SK-N-SH treated with all-trans-retinoic acid at 6 μM for 48 hours (cell line): ENCODE results near the gene SWSAP1.

Experiments
- CREB5 ChIP-seq: fragments of 250-450 bp; sonication (Bioruptor Pico); IDR thresholded peaks from 2 replicates; pipeline ENCODE4 v1.5.1; 2020; ENCODE audit warnings: low read depth, mild to moderate bottlenecking, moderate library complexity
- PATZ1 ChIP-seq: fragments of 250-450 bp; sonication (Bioruptor Pico); IDR thresholded peaks from 2 replicates; pipeline ENCODE4 v1.8.0; 2020; ENCODE audit warnings: mild to moderate bottlenecking, moderate library complexity, borderline replicate concordance
- SNAI2 ChIP-seq: fragments of 250-450 bp; sonication (Bioruptor Pico); IDR thresholded peaks from 2 replicates; pipeline ENCODE4 v1.5.0; 2020; ENCODE audit warnings: mild to moderate bottlenecking, moderate library complexity
- TCF4 ChIP-seq: fragments of 250-450 bp; sonication (Bioruptor Pico); IDR thresholded peaks from 2 replicates; pipeline ENCODE4 v1.8.0; 2021; ENCODE audit warnings: mild to moderate bottlenecking, moderate library complexity, borderline replicate concordance
- ZC3H10 ChIP-seq: fragments of 250-450 bp; sonication (Bioruptor Pico); IDR thresholded peaks from 2 replicates; pipeline ENCODE4 v1.5.1; 2021; ENCODE audit warnings: mild to moderate bottlenecking, moderate library complexity

GRCh38 chr19:11404588-11405222 is 30.2 kb downstream of the SWSAP1 start:
- TF ChIP-seq CREB5 (CRISPR knock-in tag), result no peak
- TF ChIP-seq ZC3H10 (CRISPR knock-in tag), result no peak
- TF ChIP-seq TCF4, result no peak
- TF ChIP-seq PATZ1 (CRISPR knock-in tag), result no peak
- TF ChIP-seq SNAI2 (CRISPR knock-in tag), result no peak
